GM20000 (cell line): ENCODE measurements around the gene CAMSAP1.

Experiments
- DNase-seq: peaks from one replicate; pipeline ENCODE4 v3.0.0; 2012; ENCODE audit warnings: low spot score
- CTCF ChIP-seq: IDR thresholded peaks from 2 replicates; pipeline ENCODE4 v1.5.1; 2012; ENCODE audit warnings: mild to moderate bottlenecking, control low read depth; ENCODE audit errors: extremely low read depth, missing control alignments

Gene CAMSAP1

GRCh38 chr9:135908093-135908753 is 877 bp upstream of the CAMSAP1 start:
- no peak for DNase-seq
- no peak for TF ChIP-seq CTCF

- TF ChIP-seq CTCF, result no peak
- DNase-seq, result no peak
Measured at GRCh38 chr9:135907006-135907430, 328 bp downstream of the CAMSAP1 start.

GRCh38 chr9:135906291-135907005 is 898 bp downstream of the CAMSAP1 start:
- DNase-seq, result no peak
- TF ChIP-seq CTCF, result no peak

- DNase-seq, result no peak
Measured at GRCh38 chr9:135905380-135906258, 1.7 kb downstream of the CAMSAP1 start.

GRCh38 chr9:135903786-135904520 is 3.4 kb downstream of the CAMSAP1 start:
- TF ChIP-seq CTCF, result no peak
- DNase-seq, result no peak

More at GRCh38 chr9:135905380-135906258, 1.7 kb downstream of the CAMSAP1 start:
- no peak for TF ChIP-seq CTCF

- no peak for DNase-seq
- no peak for TF ChIP-seq CTCF
Measured at GRCh38 chr9:135903358-135903656, 4.0 kb downstream of the CAMSAP1 start.
